NCI-H82 treated with DMSO at 0.1 percent for 48 hours (cell line): ENCODE results near the gene SARS2.
"Not testable (repeated sequence)": the region's sequence is repeated elsewhere in the genome, so short reads cannot be mapped to it uniquely, and the experiment has no call there.

Experiments used
- DNase-seq: peaks from one replicate; lab custom pipeline; 2025; ENCODE audit not compliant: unreplicated experiment; lab: John Stamatoyannopoulos, UW

SARS2 gene

GRCh38 chr19:38929929-38930775 lies at the start of gene SARS2:
SARS2 (minus strand) TSS chr19:38930763; CDS start chr19:38930736, 27 bp downstream.
- DNase-seq: peak; percentile 87

DNA sequence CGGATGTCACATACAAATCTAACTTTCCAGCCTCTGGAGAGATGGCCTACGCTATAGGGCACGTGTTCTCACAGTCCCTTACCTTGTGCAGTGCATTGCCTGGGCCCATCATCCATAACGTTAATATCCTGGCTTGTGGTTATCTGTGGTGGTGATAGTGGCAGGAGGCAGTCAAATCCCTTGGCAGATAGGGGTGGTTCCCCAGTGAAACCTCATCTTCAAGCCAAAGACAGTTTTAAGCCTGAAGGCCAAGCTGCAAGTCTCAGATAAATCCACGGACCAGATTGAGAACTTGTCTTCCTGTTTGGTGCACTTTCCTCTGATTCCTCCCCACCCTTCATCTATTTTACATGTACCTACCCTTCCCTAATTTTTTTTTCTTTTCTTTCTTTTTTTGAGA lies 49.2 kb upstream of the SARS2 start:
- no peak for DNase-seq

GRCh38 chr19:38978326-38978689 lies 47.7 kb upstream of the SARS2 start:
- no peak for DNase-seq

- no peak for DNase-seq
Measured at GRCh38 chr19:38977445-38978325, 47.1 kb upstream of the SARS2 start.

DNA sequence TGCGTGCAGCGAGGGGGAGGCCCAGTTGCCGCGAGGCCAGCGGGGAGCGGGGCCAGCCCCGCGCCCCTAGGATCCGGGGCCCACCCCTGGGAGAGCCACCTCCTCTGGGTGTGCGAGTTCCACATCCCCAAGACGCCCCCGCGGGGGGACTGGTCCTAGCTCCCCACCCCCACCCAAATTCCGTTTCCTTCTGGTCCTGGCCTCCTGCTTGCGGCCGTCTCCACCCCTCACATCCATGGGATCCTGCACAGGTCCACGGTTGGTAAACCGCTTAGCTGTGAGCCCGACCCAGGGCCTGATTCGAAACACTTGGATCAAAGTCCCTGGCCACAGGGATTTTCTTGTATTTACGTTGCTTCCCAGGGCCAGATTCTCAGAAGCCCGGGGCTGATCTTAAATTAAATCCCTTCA lies 45.3 kb upstream of the SARS2 start:
- peak; percentile 61 for DNase-seq

DNA sequence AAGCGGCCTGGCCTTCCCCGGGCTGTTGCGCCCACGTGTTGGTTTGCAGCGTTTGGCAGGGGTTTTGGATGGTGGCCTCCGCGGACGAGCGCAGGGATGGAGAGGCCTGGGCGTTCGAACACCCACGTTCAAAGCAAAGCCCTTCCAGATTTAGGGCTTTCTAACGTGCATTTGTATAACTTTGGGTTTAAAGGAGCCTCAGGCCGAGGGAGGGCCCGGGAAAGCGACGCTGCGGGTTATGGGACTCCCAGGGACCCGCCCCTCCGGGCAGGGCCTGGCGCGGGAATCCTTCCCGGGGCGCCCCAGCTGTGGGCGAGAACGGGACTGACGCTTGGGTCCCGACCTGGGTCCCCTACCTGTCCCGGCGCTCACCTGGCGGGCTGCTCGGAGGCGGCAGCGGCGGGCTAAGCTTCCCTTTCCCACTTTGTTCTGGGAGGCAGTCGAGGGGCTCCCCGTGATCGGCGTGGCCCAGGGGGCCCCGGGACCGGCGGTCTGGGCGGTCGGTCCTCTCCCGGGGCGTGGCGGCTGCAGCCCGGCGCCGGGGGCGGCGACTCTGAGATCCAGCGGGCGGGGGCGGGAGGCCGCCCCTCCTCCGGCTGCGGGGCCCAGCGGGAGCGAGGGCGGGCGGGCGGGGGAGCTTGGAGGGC lies 44.8 kb upstream of the SARS2 start, which contains the start of gene FBXO17:
TSS of gene FBXO17 (minus strand) at position 529 of the 647 bp plus-strand sequence. CDS start 25,423 bp downstream, outside the sequence.
- DNase-seq: peak; percentile 61

DNA sequence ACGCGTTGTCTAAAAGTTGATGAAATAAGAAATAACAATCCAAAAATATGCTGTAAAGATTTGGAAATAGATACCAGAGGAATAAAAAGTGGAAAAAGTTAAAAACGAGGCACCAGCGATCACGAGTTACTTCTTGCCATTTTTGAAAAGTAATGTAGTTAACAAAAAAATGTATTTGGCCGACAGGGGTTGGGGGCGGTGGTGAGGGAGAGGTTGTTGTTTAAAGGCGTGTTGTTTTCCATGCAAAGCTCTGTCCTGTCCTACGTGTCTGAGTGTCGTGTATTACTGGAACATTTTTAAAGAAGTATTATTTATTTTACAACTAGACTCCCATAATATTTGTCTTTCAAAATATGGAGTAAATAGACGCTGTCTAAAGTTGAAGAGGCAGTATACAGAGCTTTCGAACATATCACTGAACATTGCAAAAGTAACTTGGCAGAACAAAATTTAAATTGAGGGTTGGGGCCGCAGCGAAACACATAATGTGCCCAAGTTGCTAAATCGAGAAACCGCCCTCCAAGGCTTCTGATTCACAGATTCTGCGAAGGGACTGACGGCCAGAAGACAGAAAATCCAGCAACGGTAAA lies 44.2 kb upstream of the SARS2 start:
- no peak for DNase-seq

- no peak for DNase-seq
Measured at GRCh38 chr19:38971672-38972071, 41.1 kb upstream of the SARS2 start.

DNA sequence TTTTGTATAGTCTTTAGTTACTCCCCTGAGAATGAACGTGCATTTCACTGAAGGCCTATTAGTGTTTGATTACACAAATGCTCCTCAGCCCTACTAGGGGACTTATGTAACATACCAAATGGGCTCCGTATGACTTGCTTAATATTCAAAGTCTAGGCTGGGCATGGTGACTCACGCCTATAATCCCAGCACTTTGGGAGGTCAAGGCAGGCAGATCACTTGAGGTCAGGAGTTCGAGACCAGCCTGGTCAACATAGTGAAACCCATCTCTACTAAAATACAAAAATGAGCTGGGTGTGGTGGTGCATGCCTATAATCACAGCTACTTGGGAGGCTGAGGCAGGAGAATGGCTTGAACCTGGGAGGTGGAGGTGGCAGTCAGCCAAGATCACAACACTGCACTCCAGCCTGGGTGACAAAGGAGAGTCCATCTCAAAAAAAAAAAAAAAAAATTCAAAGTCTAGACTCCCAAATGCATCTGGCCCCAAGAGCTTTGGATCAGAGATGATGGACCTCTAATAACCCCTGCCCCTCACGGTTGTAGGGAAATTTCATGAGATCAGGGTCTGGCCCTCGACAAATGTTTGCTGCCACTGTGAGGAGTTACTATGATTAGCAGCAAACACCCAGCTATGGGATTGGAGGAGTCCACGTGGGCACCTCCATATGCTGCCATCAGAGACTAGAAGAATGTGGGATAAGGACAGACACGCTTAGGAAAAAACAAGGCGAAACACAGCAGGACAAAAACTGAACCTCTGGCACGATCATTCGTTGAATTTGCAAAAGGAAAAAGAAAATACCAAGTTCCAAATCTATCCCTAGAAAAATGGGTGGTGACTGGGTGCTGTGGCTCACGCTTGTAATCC lies 40.3 kb upstream of the SARS2 start:
- no peak for DNase-seq

DNA sequence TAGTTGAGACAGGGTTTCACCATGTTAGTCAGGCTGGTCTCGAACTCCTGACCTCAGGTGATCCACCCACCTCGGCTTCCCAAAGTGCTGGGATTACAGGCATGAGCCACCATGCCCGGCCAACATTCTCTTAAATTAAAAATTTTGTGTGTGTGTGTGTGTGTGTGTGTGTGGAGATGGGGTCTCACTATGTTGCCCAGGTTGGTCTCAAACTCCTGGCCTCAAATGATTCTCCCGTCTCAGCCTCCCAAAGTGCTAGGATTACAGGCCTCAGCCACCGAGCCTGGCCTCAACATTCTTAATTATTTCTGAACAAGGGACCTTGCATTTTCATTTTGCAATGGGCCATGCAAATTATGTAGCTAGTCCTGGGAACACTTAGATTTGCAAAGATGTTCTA lies 35.6 kb upstream of the SARS2 start:
- not testable (repeated sequence) for DNase-seq

DNA sequence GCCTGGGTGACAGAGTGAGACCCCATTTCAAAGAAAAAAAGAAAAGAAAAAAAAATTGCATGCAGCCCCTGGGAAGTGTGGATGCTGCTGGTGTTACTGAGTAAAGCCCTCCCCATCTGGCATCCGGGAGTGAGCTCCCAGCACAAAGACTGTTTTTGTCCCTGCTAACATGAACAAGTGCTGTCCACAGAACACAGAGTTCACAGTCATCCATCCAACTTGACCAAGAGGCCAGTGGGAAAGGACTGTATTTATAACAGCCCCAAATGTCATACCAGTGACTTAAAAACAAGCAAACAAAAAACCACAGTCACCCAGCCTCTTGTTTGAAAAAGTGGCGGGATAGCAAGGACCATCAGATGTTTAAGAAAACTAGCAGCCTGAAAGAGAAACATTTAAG lies 34.2 kb upstream of the SARS2 start:
- DNase-seq: no peak

DNA sequence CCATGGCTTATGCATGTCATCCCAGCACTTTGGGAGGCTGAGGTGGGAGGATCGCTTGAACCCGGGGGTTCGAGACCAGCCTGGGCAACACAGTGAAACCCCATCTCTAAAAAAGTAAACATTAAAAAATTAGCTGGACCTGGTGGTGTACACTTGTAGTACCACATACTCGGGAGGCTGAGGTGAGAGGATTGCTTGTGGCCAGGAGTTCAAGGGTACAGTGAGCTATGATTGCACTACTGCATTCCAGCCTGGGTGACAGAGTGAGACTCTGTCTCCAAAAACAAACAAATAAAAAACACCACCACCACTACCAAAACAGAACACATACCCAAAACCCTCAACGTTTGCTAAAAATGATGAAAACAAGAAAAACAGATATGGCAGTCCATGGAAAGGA lies 29.1 kb upstream of the SARS2 start:
- no peak for DNase-seq

DNA sequence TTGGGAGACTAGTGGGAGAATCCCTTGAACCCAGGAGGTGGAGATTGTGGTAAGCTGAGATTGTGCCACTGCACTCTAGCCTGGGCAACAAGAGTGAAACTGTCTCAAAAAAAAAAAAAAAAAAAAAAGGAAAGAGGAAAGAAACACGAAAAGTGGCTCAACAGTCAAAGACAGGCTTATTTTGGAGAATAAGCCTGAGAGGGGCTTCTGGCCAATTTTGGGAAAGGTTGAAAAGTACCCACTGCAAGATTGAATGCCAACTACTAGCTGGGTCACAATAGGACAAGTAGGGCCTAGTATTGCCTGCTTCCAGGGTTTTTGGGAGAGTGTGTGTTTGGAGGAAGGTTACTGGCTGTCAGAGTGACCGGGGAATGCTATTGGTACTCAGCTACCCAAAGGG lies 27.7 kb upstream of the SARS2 start:
- no peak for DNase-seq

GRCh38 chr19:38956264-38956663 lies 25.7 kb upstream of the SARS2 start:
- DNase-seq: no peak

DNA sequence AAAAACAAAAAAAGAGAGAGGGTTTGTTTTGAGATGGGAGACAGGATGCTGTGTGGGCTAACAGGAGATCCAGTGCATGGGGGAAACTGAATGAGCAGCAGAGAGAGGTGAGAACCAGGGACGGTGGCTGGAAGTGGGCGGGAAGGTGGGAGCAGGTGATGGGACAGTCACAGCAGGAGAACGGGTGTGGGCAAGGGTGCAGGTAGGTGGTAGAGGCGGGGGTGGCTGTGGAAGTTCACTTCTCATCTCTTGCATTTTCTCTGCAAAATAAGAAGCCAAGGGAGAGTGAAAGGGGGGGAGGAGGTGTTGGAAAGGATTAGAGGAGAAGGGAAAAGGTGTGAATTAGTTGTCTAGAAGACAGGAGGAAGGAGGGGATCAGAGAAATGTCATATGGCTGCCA lies 23.1 kb upstream of the SARS2 start:
- DNase-seq: no peak

DNA sequence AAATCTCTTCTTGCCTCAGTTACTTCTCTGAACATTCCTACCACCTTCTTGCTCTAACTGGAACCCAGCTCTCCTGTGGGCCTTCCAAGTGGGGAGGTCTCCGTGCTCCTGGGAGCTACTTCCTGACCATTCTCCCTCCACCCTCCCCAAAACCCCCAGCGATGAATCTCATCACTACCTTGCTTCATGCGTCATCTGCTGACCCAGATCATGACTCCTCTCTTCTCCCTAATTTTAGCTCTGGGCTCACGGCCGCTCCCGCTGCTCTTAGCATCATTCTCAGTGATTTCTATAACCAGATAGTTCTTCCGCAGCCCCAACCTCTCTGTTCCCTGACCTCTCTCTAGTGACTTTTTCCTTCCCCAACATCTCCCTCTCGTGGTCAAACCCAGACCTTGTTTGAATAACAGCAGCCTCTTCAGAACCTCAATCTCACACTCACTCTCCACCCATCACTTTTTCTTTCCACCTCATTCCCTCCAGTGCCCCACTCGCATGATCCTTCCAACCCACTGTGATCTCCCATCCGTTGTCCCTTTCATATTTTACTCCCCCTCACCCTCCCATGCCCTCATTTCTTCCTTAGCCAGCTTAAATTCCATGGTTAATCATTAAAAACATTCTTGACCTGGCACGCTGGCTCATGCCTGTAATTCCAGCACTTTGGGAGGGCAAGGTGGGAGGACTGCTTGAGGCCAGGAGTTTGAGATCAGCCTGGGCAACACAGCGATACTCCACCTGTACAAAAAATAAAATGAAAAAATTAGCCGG lies 22.0 kb upstream of the SARS2 start:
- DNase-seq: peak; percentile 31

- DNase-seq: no peak
Measured at GRCh38 chr19:38951187-38951586, 20.6 kb upstream of the SARS2 start.

- peak; percentile 87 for DNase-seq
Measured at GRCh38 chr19:38949580-38950367, 19.2 kb upstream of the SARS2 start.
